ENCODE data around the gene LUZP1. TPM values are rescaled to one million over a fixed set of nuclear protein-coding genes. Genes with fewer than 3 reads are reported as not detected.
"Not testable (repeated sequence)": the region's sequence is repeated elsewhere in the genome, so short reads cannot be mapped to it uniquely, and the experiment has no call there.

The LUZP1 gene
- polyA plus RNA-seq (ENCODE audit: insufficient read length in 12 of 12) = 10 to 100 TPM in 11 of 12 donors, not detected in 1; 11.2 to 31.3 (median 14.1) TPM
- long read RNA-seq, donor 1, partial matches to known transcripts = 23 of 25 reads
- long read RNA-seq, donor 1, other reads (novel, unspliced or antisense) = 0 of 25 reads
- long read RNA-seq, donor 2, full-length matches to known transcripts = 2 of 8 reads
- long read RNA-seq, donor 2, partial matches to known transcripts = 6 of 8 reads
- long read RNA-seq, donor 2, other reads (novel, unspliced or antisense) = 0 of 8 reads
- long read RNA-seq, donor 3 = 0 reads
- long read RNA-seq, donor 4, partial matches to known transcripts = 0 of 2 reads
- long read RNA-seq, donor 4, other reads (novel, unspliced or antisense) = 0 of 2 reads
- long read RNA-seq, donor 5, partial matches to known transcripts = 0 of 2 reads
- long read RNA-seq, donor 5, other reads (novel, unspliced or antisense) = 0 of 2 reads
- long read RNA-seq, donor 6, partial matches to known transcripts = 0 of 1 reads
- long read RNA-seq, donor 6, other reads (novel, unspliced or antisense) = 0 of 1 reads
- long read RNA-seq, donor 7 = 0 reads
- long read RNA-seq, donor 8, full-length matches to known transcripts = 2 of 9 reads
- long read RNA-seq, donor 8, partial matches to known transcripts = 7 of 9 reads
- long read RNA-seq, donor 8, other reads (novel, unspliced or antisense) = 0 of 9 reads
- long read RNA-seq, donor 9, partial matches to known transcripts = 0 of 2 reads
- long read RNA-seq, donor 9, other reads (novel, unspliced or antisense) = 0 of 2 reads
- long read RNA-seq, donor 10, full-length matches to known transcripts = 1 of 1 reads
- long read RNA-seq, donor 10, partial matches to known transcripts = 0 of 1 reads
- long read RNA-seq, donor 10, other reads (novel, unspliced or antisense) = 0 of 1 reads
- long read RNA-seq, donor 11 = 0 reads

- DNase-seq = peak; percentile 89
Observed at GRCh38 chr1:23168445-23169194, at the start of gene LUZP1. Gene LUZP1, minus strand, starts transcription at chr1:23168856.

- DNase-seq = no peak
Observed at GRCh38 chr1:23217421-23218115, 48.9 kb upstream of the LUZP1 start, which contains the start of gene HTR1D. Gene HTR1D, minus strand, starts transcription at chr1:23217502. Its CDS starts 23,283 bp downstream, at chr1:23194219.

GRCh38 chr1:23216771-23217420 lies 48.2 kb upstream of the LUZP1 start:
- DNase-seq = no peak

- no peak for DNase-seq
Observed at GRCh38 chr1:23215751-23216449, 47.2 kb upstream of the LUZP1 start.

GRCh38 chr1:23215291-23215690 lies 46.6 kb upstream of the LUZP1 start:
- DNase-seq = no peak

- DNase-seq = no peak
Observed at GRCh38 chr1:23214640-23215039, 46.0 kb upstream of the LUZP1 start.

- DNase-seq = no peak
Observed at GRCh38 chr1:23211955-23212354, 43.3 kb upstream of the LUZP1 start.

GRCh38 chr1:23210963-23211362 lies 42.3 kb upstream of the LUZP1 start:
- DNase-seq = no peak

GRCh38 chr1:23210351-23210785 lies 41.7 kb upstream of the LUZP1 start:
- no peak for DNase-seq

GRCh38 chr1:23209770-23210169 lies 41.1 kb upstream of the LUZP1 start:
- DNase-seq = no peak

GRCh38 chr1:23208527-23208926 lies 39.9 kb upstream of the LUZP1 start:
- no peak for DNase-seq

- not testable (repeated sequence) for DNase-seq
Observed at GRCh38 chr1:23207733-23208132, 39.1 kb upstream of the LUZP1 start.

- DNase-seq = no peak
Observed at GRCh38 chr1:23202263-23202749, 33.6 kb upstream of the LUZP1 start.

GRCh38 chr1:23200883-23201282 lies 32.2 kb upstream of the LUZP1 start:
- DNase-seq = no peak

- no peak for DNase-seq
Observed at GRCh38 chr1:23198373-23198772, 29.7 kb upstream of the LUZP1 start.

GRCh38 chr1:23196627-23197328 lies 28.1 kb upstream of the LUZP1 start:
- no peak for DNase-seq

GRCh38 chr1:23194119-23194984 lies 25.7 kb upstream of the LUZP1 start:
- no peak for DNase-seq
